HCT116 (cell line): Measurements from ENCODE around the gene SLC16A7. TPM values are rescaled to one million over a fixed set of nuclear protein-coding genes. Genes with fewer than 3 reads are reported as not detected.

Source experiments
- ATAC-seq: fragments of 200-7000 bp; cut with Tn5 transposase; 2 replicates; pipeline ENCODE4 v1.9.1; 2020; ENCODE audit warnings: mild to moderate bottlenecking, moderate library complexity
- BruUV-seq: library from RNA; stranded (reverse); fragments of 400-500 nt; replicated peaks from 2 replicates; lab custom pipeline; 2021; lab: Mats Ljungman, UMichigan
- CTCF ChIA-PET: fragments of 300-600 bp; sonication (Branson Sonifier 250); formaldehyde crosslinking; loops from one replicate; lab custom pipeline; 2021; ENCODE audit warnings: antibody characterized with exemption; lab: Charles Lee
- POLR2A ChIA-PET: fragments of 300-600, 350-600 bp; sonication (Branson Sonifier 250); formaldehyde crosslinking; loops from one replicate; lab custom pipeline; 2021; ENCODE audit warnings: antibody characterized with exemption; lab: Charles Lee
- RAD21 ChIA-PET, 2 experiments: fragments of 300-600 bp; sonication (Branson Sonifier 250); formaldehyde crosslinking; loops; one replicate each; lab custom pipeline; 2023; ENCODE audit warnings: low total read pairs in 2 of 2; ENCODE audit not compliant: uncharacterized antibody in 2 of 2, unreplicated experiment in 2 of 2, low non-redundant PET in 1 of 2; lab: Charles Lee
- DNase-seq: peaks from one replicate; pipeline ENCODE4 v3.0.0-alpha.2; 2010; ENCODE audit warnings: low read depth, low spot score
- H2AFZ ChIP-seq: fragments of 200-600 bp; shearing (Covaris generic), sonication (generic); 2 replicates; pipeline ENCODE4 v1.6.1; 2017; ENCODE audit warnings: low read depth, mixed run types, mixed read lengths, antibody characterized with exemption, low read length; ENCODE audit not compliant: poor library complexity, severe bottlenecking
- H3K27ac ChIP-seq: 2 replicates; pipeline ENCODE4 v1.5.1; 2012; ENCODE audit warnings: low read depth, low read length
- H3K27me3 ChIP-seq: fragments of 200-600 bp; sonication (generic); 2 replicates; pipeline ENCODE4 v1.6.1; 2016; ENCODE audit warnings: mixed run types, low read length, mixed read lengths; ENCODE audit not compliant: insufficient read depth
- H3K36me3 ChIP-seq, 2 experiments: fragments of 200-500 bp in 1 of 2; fragments of 200-600 bp in 1 of 2; sonication (Bioruptor generic) in 1 of 2; sonication (generic) in 1 of 2; 2 replicates each; pipeline versions ENCODE4 v1.5.1 to v1.6.1; 2014 to 2016; ENCODE audit warnings: low read length in 2 of 2, inconsistent platforms in 1 of 2, mixed read lengths in 1 of 2, mixed run types in 1 of 2; ENCODE audit not compliant: insufficient read depth in 2 of 2, control insufficient read depth in 1 of 2
- H3K4me1 ChIP-seq, 2 experiments: fragments of 200-600 bp in 1 of 2; sonication (generic) in 1 of 2; 2 replicates each; pipeline versions ENCODE4 v1.5.1 to v1.6.1; 2012 to 2017; ENCODE audit warnings: low read length in 2 of 2, inconsistent platforms in 1 of 2, mild to moderate bottlenecking in 1 of 2, mixed read lengths in 1 of 2, mixed run types in 1 of 2, moderate library complexity in 1 of 2; ENCODE audit not compliant: insufficient read depth in 2 of 2, control insufficient read depth in 1 of 2
- H3K4me2 ChIP-seq: fragments of 200-600 bp; sonication (generic); 2 replicates; pipeline ENCODE4 v1.6.1; 2017; ENCODE audit warnings: mixed run types, low read length, mixed read lengths
- H3K4me3 ChIP-seq, 2 experiments: fragments of 200-600 bp in 1 of 2; sonication (generic) in 1 of 2; replicated peaks in 1 of 2; 2 replicates each; pipeline ENCODE4 v1.5.1; 2011 to 2016; ENCODE audit warnings: low read length in 2 of 2, control low read depth in 1 of 2, low read depth in 1 of 2, mild to moderate bottlenecking in 1 of 2, mixed read lengths in 1 of 2, mixed run types in 1 of 2
- H3K79me2 ChIP-seq: fragments of 200-600 bp; sonication (generic); 2 replicates; pipeline ENCODE4 v1.6.1; 2017; ENCODE audit warnings: mild to moderate bottlenecking, mixed run types, low read length, moderate library complexity, mixed read lengths; ENCODE audit not compliant: insufficient read depth
- H3K9ac ChIP-seq: fragments of 200-600 bp; sonication (generic); 2 replicates; pipeline ENCODE4 v1.6.1; 2016; ENCODE audit warnings: low read length, mixed read lengths
- H3K9me2 ChIP-seq: fragments of 200-600 bp; sonication (generic), shearing (Covaris generic); 2 replicates; pipeline ENCODE4 v1.6.1; 2017; ENCODE audit warnings: mixed run types, mild to moderate bottlenecking, moderate library complexity; ENCODE audit not compliant: insufficient read depth
- H3K9me3 ChIP-seq, 2 experiments: fragments of 200-500 bp in 1 of 2; fragments of 200-600 bp in 1 of 2; sonication (Bioruptor generic) in 1 of 2; sonication (generic) in 1 of 2; 2 replicates each; pipeline ENCODE4 v1.6.1; 2014 to 2017; ENCODE audit warnings: low read length in 2 of 2, mixed read lengths in 2 of 2, inconsistent platforms in 1 of 2, low read depth in 1 of 2, mild to moderate bottlenecking in 1 of 2, mixed run types in 1 of 2, moderate library complexity in 1 of 2; ENCODE audit not compliant: control insufficient read depth in 1 of 2, insufficient read depth in 1 of 2
- H4K20me1 ChIP-seq: fragments of 200-600 bp; sonication (generic), shearing (Covaris generic); 2 replicates; pipeline ENCODE4 v1.6.1; 2017; ENCODE audit warnings: mixed run types, mild to moderate bottlenecking, moderate library complexity; ENCODE audit not compliant: insufficient read depth
- ATF3 ChIP-seq: IDR thresholded peaks from 2 replicates; pipeline ENCODE4 v1.6.1; 2012
- CBX3 ChIP-seq: IDR thresholded peaks from 2 replicates; pipeline ENCODE4 v1.6.1; 2012; ENCODE audit warnings: low read depth
- CEBPB ChIP-seq: IDR thresholded peaks from 2 replicates; pipeline ENCODE4 v1.6.1; 2012; ENCODE audit warnings: low read depth
- EGR1 ChIP-seq: IDR thresholded peaks from 2 replicates; pipeline ENCODE4 v1.6.1; 2012; ENCODE audit warnings: low read depth
- ELF1 ChIP-seq: IDR thresholded peaks from 2 replicates; pipeline ENCODE4 v1.6.1; 2012; ENCODE audit warnings: low read depth, borderline replicate concordance
- EZH2 ChIP-seq: fragments of 200-600 bp; sonication (generic); IDR thresholded peaks from 2 replicates; pipeline ENCODE4 v1.6.1; 2017; ENCODE audit warnings: antibody characterized with exemption, mixed run types
- JUND ChIP-seq: IDR thresholded peaks from 2 replicates; pipeline ENCODE4 v1.6.1; 2012
- MAX ChIP-seq: IDR thresholded peaks from 2 replicates; pipeline ENCODE4 v1.6.1; 2012
- RAD21 ChIP-seq: IDR thresholded peaks from 2 replicates; pipeline ENCODE4 v1.6.1; 2012; ENCODE audit warnings: low read depth, mild to moderate bottlenecking
- REST ChIP-seq: IDR thresholded peaks from 2 replicates; pipeline ENCODE4 v1.6.1; 2012; ENCODE audit warnings: low read depth
- SIN3A ChIP-seq: IDR thresholded peaks from 2 replicates; pipeline ENCODE4 v1.6.1; 2012; ENCODE audit warnings: low read depth
- TCF7L2 ChIP-seq: IDR thresholded peaks from 2 replicates; pipeline ENCODE4 v1.7.0; 2011; ENCODE audit warnings: borderline replicate concordance, inconsistent platforms; ENCODE audit not compliant: insufficient read depth, insufficient read length; ENCODE audit errors: extremely low read depth
- YY1 ChIP-seq: IDR thresholded peaks from 2 replicates; pipeline ENCODE4 v1.6.1; 2011; ENCODE audit warnings: low read length, low read depth, moderate library complexity, mild to moderate bottlenecking; ENCODE audit not compliant: insufficient replicate concordance; ENCODE audit errors: extremely low read depth
- ZFX ChIP-seq: fragments of 450-650 bp; IDR thresholded peaks from 2 replicates; pipeline ENCODE4 v1.6.1; 2017
- ZNF274 ChIP-seq: fragments of 200-500 bp; sonication (Bioruptor generic); IDR thresholded peaks from 2 replicates; pipeline ENCODE4 v1.6.1; 2014; ENCODE audit warnings: mild to moderate bottlenecking, low read depth, low read length, inconsistent platforms
- intact Hi-C: fragments of 100-400 bp; cut with micrococcal nuclease; formaldehyde crosslinking; loops from 2 replicates; pipeline ENCODE4 v1.10.0; 2022
- total RNA-seq: library from RNA; stranded (reverse); gene quantifications from one replicate; pipeline ENCODE4 v1.2.1, GENCODE V29; 2021; ENCODE audit not compliant: unreplicated experiment

SLC16A7 gene
- total RNA-seq, 1 experiment from 2014 or later: 10.0 TPM

- BruUV-seq: no TSS peak
- Histone ChIP-seq H3K36me3 (no peaks in the 10 kb centered on the region), H3K79me2 (no peaks in the 10 kb centered on the region), H3K27ac (no peak overlapping the region), H3K27me3 (no peaks in the 10 kb centered on the region), H3K4me1 (no peaks in the 10 kb centered on the region), H3K9ac (no peak overlapping the region), H3K9me2 (no peaks in the 10 kb centered on the region), H3K9me3 (no peaks in the 10 kb centered on the region), H4K20me1 (no peaks in the 10 kb centered on the region), H2AFZ (no peak overlapping the region), H3K4me2 (no peak overlapping the region), H3K4me3 (no peak overlapping the region)
- RAD21 ChIA-PET: no interaction called here
- POLR2A ChIA-PET: no interaction called here
- CTCF ChIA-PET: no interaction called here
- intact Hi-C loops: no loop called here
- TF ChIP-seq YY1 (no peak), ELF1 (no peak), RAD21 (no peak), SIN3A (no peak), ZNF274 (no peak), MAX (no peak), ATF3 (no peak), ZFX (no peak), CBX3 (no peak), REST (no peak), EGR1 (no peak), EZH2 (no peak), CEBPB (no peak), JUND (no peak), TCF7L2 (no peak)
- no peak for ATAC-seq
- no peak for DNase-seq
Observed at GRCh38 chr12:59627582-59627981, 31.8 kb downstream of the SLC16A7 start.
